Activated CD4-positive, alpha-beta T cell treated with anti-CD3 and anti-CD28 coated beads, Interleukin-2, amount 10 ng/mL, durations not matched to agents 7 days and 5 days (primary cell): ENCODE measurements around the gene MRI1. TPM values are rescaled to one million over a fixed set of nuclear protein-coding genes. Genes with fewer than 3 reads are reported as not detected.

ENCODE experiments used
- CTCF ChIA-PET: fragments of 350-600 bp; sonication (Branson Sonifier 250); formaldehyde crosslinking; loops from one replicate; lab custom pipeline; 2021; ENCODE audit warnings: antibody characterized with exemption; lab: Charles Lee
- POLR2A ChIA-PET: fragments of 350-600 bp; sonication (Branson Sonifier 250); formaldehyde crosslinking; loops from one replicate; lab custom pipeline; 2021; ENCODE audit warnings: antibody characterized with exemption; lab: Charles Lee
- DNase-seq: peaks from one replicate; pipeline ENCODE4 v3.0.0-alpha.2; 2020
- H3K27ac Mint-ChIP-seq: one replicate; pipeline ENCODE4 v1.8.0; 2021; ENCODE audit warnings: mild to moderate bottlenecking, moderate library complexity, mixed read lengths
- H3K27me3 Mint-ChIP-seq: one replicate; pipeline ENCODE4 v1.8.0; 2021; ENCODE audit warnings: mixed read lengths
- H3K36me3 Mint-ChIP-seq: one replicate; pipeline ENCODE4 v1.8.0; 2021; ENCODE audit warnings: low read depth, mixed read lengths
- H3K4me1 Mint-ChIP-seq: one replicate; pipeline ENCODE4 v1.8.0; 2021; ENCODE audit warnings: mixed read lengths
- H3K4me3 Mint-ChIP-seq: one replicate; pipeline ENCODE4 v1.8.0; 2021; ENCODE audit warnings: mild to moderate bottlenecking, moderate library complexity, mixed read lengths
- H3K9me3 Mint-ChIP-seq: one replicate; pipeline ENCODE4 v1.8.0; 2021; ENCODE audit warnings: mixed read lengths
- total RNA-seq, 2 experiments: library from RNA; stranded (reverse); gene quantifications; one replicate each; pipeline ENCODE4 v1.2.3, GENCODE V29; 2021

MRI1 gene
- total RNA-seq, 2 experiments from 2014 or later, result 46.2 to 46.6 TPM

- Mint-ChIP-seq H3K27ac (peak overlapping the region; percentile 76), H3K4me1 (peaks cover 17% of the 10 kb centered on the region), H3K27me3 (no peaks in the 10 kb centered on the region), H3K36me3 (peaks cover 12% of the 10 kb centered on the region), H3K4me3 (peak overlapping the region; percentile 49), H3K9me3 (no peaks in the 10 kb centered on the region)
- DNase-seq, result peak; percentile 71
- ChIA-PET POLR2A (no interaction called here), CTCF (interaction anchor here (0.6 to 1.5 kb wide), 4 partner anchors 17 to 125 kb away, joined by 3 read pairs; partner anchors contain the start of gene NANOS3)
Observed at GRCh38 chr19:13817615-13818371, 53.5 kb downstream of the MRI1 start.

- POLR2A ChIA-PET, result no interaction called here
- peaks cover 15% of the 10 kb centered on the region for H3K4me1 Mint-ChIP-seq
- H3K27ac Mint-ChIP-seq, result no peak overlapping the region
- peaks cover 6% of the 10 kb centered on the region for H3K36me3 Mint-ChIP-seq
- no peaks in the 10 kb centered on the region for H3K9me3 Mint-ChIP-seq
- no peak for DNase-seq
- no peaks in the 10 kb centered on the region for H3K27me3 Mint-ChIP-seq
- CTCF ChIA-PET, result interaction anchor here (1.0 to 1.9 kb wide), 3 partner anchors 17 to 31 kb away, joined by 3 to 6 read pairs (median 4); no protein-coding TSS in a partner anchor
- no peak overlapping the region for H3K4me3 Mint-ChIP-seq
Observed at GRCh38 chr19:13819238-13819637, 54.9 kb downstream of the MRI1 start.

GRCh38 chr19:13821292-13821691 lies 57.0 kb downstream of the MRI1 start:
- Mint-ChIP-seq H3K4me3 (no peak overlapping the region), H3K27me3 (no peaks in the 10 kb centered on the region), H3K27ac (no peak overlapping the region), H3K9me3 (no peaks in the 10 kb centered on the region), H3K36me3 (peaks cover 11% of the 10 kb centered on the region), H3K4me1 (peaks cover 15% of the 10 kb centered on the region)
- CTCF ChIA-PET, result interaction anchor here (0.6 to 1.8 kb wide), 5 partner anchors 12 to 104 kb away, joined by 4 to 7 read pairs (median 5); no protein-coding TSS in a partner anchor
- POLR2A ChIA-PET, result no interaction called here
- DNase-seq, result no peak

DNA sequence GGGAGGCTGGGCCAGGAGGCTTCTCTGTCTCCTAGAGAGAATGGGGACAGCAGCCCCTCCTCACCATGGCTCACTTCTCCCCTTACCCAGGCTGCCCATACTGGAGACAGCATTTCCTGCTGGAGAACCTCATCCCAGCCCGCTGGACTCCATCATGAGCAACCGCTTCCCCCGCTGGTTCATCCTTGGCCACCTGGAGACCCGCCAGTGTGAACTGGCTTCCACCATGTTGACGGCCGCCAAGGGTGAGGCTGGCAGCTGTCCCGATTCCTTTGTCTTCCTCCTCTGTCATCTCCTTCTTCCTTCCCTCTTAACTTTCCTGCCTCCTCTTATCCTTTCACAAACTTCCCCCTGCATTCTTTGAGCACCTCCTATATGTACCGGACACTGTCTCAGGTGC lies 58.9 kb downstream of the MRI1 start:
- no peak overlapping the region for H3K4me3 Mint-ChIP-seq
- H3K27me3 Mint-ChIP-seq, result no peaks in the 10 kb centered on the region
- H3K36me3 Mint-ChIP-seq, result peaks cover 15% of the 10 kb centered on the region
- POLR2A ChIA-PET, result no interaction called here
- H3K27ac Mint-ChIP-seq, result peak overlapping the region; percentile 46
- DNase-seq, result no peak
- H3K4me1 Mint-ChIP-seq, result peaks cover 12% of the 10 kb centered on the region
- CTCF ChIA-PET, result interaction anchor here (0.6 to 1.8 kb wide), 3 partner anchors 8 to 233 kb away, joined by 3 to 5 read pairs (median 3); no protein-coding TSS in a partner anchor
- no peaks in the 10 kb centered on the region for H3K9me3 Mint-ChIP-seq

Other genes with a start within 250 kb of the MRI1 start
- 10 to 100 TPM; 91.3 to 92.5 TPM for gene C19orf53, start 9.9 kb downstream of the MRI1 start, total RNA-seq
- gene ZSWIM4, start 30.9 kb downstream of the MRI1 start, total RNA-seq, result 1 to 10 TPM; 6.0 to 6.2 TPM
- gene NANOS3, start 112.6 kb downstream of the MRI1 start, total RNA-seq, result under 1 TPM in 1 of 2 experiments, not detected in 1; 0.48 TPM
- 1 to 10 TPM; 6.3 to 8.0 TPM for gene BRME1, start 141.6 kb downstream of the MRI1 start, total RNA-seq
- gene CC2D1A, start 141.7 kb downstream of the MRI1 start, total RNA-seq, result 10 to 100 TPM; 36.5 to 39.3 TPM
- under 1 TPM; 0.17 to 0.58 TPM for gene PODNL1, start 173.9 kb downstream of the MRI1 start, total RNA-seq
- 10 to 100 TPM; 80.3 to 85.4 TPM for gene DCAF15, start 188.0 kb downstream of the MRI1 start, total RNA-seq
- gene RFX1, start 241.8 kb downstream of the MRI1 start, total RNA-seq, result 10 to 100 TPM; 19.1 to 19.9 TPM